ENCODE measurements around the gene NBR1. TPM values are rescaled to one million over a fixed set of nuclear protein-coding genes. Genes with fewer than 3 reads are reported as not detected.

NBR1 gene
- total and polyA plus RNA-seq, 4 donors, result 25.5 to 127 (median 50.4) TPM

GRCh38 chr17:43216369-43216761 is 45.4 kb downstream of the NBR1 start:
- H3K9ac ChIP-seq (ENCODE audit: insufficient read depth in 1 of 2, low read length in 2 of 2), result no peak overlapping the region
- no peaks in the 10 kb centered on the region for H3K9me3 ChIP-seq (ENCODE audit: control insufficient read depth in 4 of 4, insufficient read depth in 3 of 4, low read length in 3 of 4)
- H3K36me3 ChIP-seq (ENCODE audit: control insufficient read depth in 4 of 4, insufficient read depth in 4 of 4, low read length in 4 of 4), result peaks cover 0 to 28% (median 11%) of the 10 kb centered on the region in 4 donors
- H3K4me1 ChIP-seq (ENCODE audit: control insufficient read depth in 5 of 5, insufficient read depth in 5 of 5, low read length in 5 of 5), result peaks cover 0 to 17% (median 10%) of the 10 kb centered on the region in 5 donors
- TF ChIP-seq CTCF (IDR thresholded peaks at IDR 0.05; ENCODE audit: control extremely low read depth, extremely low read depth), result no peak
- H3K27ac ChIP-seq (ENCODE audit: low read depth in 1 of 2, low read length in 1 of 2), result no peak overlapping the region
- no peak overlapping the region for H3K4me3 ChIP-seq
- ATAC-seq (ENCODE audit: insufficient read depth, low FRiP score) (no peak), DNase-seq (no peak)
- WGBS, 2 donors, result 91 to 95% methylated on average over 4 of the region's 4 CpGs
- no peaks in the 10 kb centered on the region for H3K27me3 ChIP-seq (ENCODE audit: control insufficient read depth in 3 of 3, insufficient read depth in 3 of 3, low read length in 2 of 3)

GRCh38 chr17:43216762-43217613 is 46.0 kb downstream of the NBR1 start:
- Histone ChIP-seq H3K36me3 (ENCODE audit: control insufficient read depth in 4 of 4, insufficient read depth in 4 of 4, low read length in 4 of 4) (peaks cover 0 to 28% (median 11%) of the 10 kb centered on the region in 4 donors), H3K9ac (ENCODE audit: insufficient read depth in 1 of 2, low read length in 2 of 2) (no peak overlapping the region), H3K9me3 (ENCODE audit: control insufficient read depth in 4 of 4, insufficient read depth in 3 of 4, low read length in 3 of 4) (no peaks in the 10 kb centered on the region), H3K4me3 (no peak overlapping the region), H3K27me3 (ENCODE audit: control insufficient read depth in 3 of 3, insufficient read depth in 3 of 3, low read length in 2 of 3) (no peaks in the 10 kb centered on the region), H3K4me1 (ENCODE audit: control insufficient read depth in 5 of 5, insufficient read depth in 5 of 5, low read length in 5 of 5) (peaks cover 0 to 16% (median 10%) of the 10 kb centered on the region in 5 donors), H3K27ac (ENCODE audit: low read depth in 1 of 2, low read length in 1 of 2) (no peak overlapping the region)
- 95 to 97% methylated on average over 4 of the region's 4 CpGs for WGBS, 2 donors
- TF ChIP-seq CTCF (IDR thresholded peaks at IDR 0.05; ENCODE audit: control extremely low read depth, extremely low read depth), result no peak
- DNase-seq, result no peak
- no peak for ATAC-seq (ENCODE audit: insufficient read depth, low FRiP score)

GRCh38 chr17:43217614-43218087 is 46.6 kb downstream of the NBR1 start:
- DNase-seq (no peak), ATAC-seq (ENCODE audit: insufficient read depth, low FRiP score) (peak; percentile 4)
- 96 to 100% methylated on average over 2 of the region's 2 CpGs for WGBS, 2 donors
- Histone ChIP-seq H3K27ac (ENCODE audit: low read depth in 1 of 2, low read length in 1 of 2) (no peak overlapping the region), H3K36me3 (ENCODE audit: control insufficient read depth in 4 of 4, insufficient read depth in 4 of 4, low read length in 4 of 4) (peaks cover 0 to 28% (median 12%) of the 10 kb centered on the region in 4 donors), H3K9ac (ENCODE audit: insufficient read depth in 1 of 2, low read length in 2 of 2) (no peak overlapping the region), H3K4me1 (ENCODE audit: control insufficient read depth in 5 of 5, insufficient read depth in 5 of 5, low read length in 5 of 5) (peaks cover 0 to 14% (median 5%) of the 10 kb centered on the region in 5 donors), H3K27me3 (ENCODE audit: control insufficient read depth in 3 of 3, insufficient read depth in 3 of 3, low read length in 2 of 3) (no peaks in the 10 kb centered on the region), H3K4me3 (no peak overlapping the region), H3K9me3 (ENCODE audit: control insufficient read depth in 4 of 4, insufficient read depth in 3 of 4, low read length in 3 of 4) (no peaks in the 10 kb centered on the region)
- no peak for TF ChIP-seq CTCF (IDR thresholded peaks at IDR 0.05; ENCODE audit: control extremely low read depth, extremely low read depth)
